HG03159 (cell line): Measurements from ENCODE around the gene ARGLU1.
A peak's percentile ranks its signal among the peaks of the same experiment; 100 is the strongest.

Experiments
- ATAC-seq: cut with Tn5 transposase; IDR thresholded peaks from one replicate; pipeline ENCODE4 v1.9.1; 2021; ENCODE audit warnings: mild to moderate bottlenecking, moderate library complexity; ENCODE audit not compliant: unreplicated experiment

The ARGLU1 gene

DNA sequence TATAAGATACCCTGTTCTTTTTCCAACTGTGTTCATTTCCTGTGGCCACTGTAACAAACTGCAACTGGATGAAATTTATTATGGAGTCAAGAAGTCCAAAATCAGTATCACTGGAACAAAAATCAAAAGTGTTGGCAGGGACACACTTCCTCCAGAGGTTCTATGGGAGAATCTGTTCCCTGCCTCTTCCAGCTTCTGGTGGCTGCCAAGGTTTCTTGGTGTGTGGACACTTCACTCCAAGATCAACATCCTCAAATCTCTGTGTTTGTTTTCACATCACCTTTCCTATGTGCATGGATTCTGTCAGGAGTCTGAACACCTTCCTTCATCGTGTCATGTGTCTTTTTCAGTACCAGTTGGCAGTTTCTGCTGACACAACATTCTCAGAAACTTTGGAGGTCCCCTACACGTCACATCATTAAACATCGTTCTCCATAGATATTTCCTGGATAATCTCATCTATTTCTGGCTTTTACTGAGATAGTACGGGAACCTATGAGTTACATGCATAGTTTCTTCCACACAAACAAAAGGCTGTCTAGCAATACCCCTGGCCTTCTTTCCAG lies 17.3 kb downstream of the ARGLU1 start:
- ATAC-seq: no peak

DNA sequence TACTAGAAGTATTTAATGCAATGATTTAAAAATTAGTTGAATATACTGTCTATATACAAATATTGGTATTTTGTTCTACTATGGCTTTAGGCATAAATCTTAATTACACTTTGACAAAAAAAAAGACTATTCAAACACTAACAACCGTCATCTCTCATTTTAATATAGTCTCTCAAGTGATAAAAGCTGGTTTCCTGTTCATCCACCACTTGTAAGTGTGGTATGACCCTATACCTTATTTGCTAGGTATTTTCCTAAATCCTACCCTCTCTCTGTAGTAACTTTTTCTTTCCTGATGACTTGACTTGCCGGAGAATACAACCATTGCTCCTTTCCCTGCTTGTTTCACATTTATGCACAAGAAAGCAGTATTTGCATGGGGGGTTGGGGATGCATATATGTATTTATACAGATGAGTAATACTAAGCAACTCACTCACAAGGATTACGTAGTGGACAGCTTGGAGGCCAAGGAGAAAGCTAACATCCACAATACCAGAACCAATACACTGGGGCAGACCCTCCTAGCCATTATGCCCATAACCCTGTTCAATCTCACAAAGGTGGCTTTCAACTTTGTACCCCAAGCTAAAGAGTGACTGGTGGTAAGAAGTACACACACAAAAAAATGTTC lies 19.8 kb downstream of the ARGLU1 start:
- no peak for ATAC-seq

- no peak for ATAC-seq
These were observed 26.1 kb downstream of the ARGLU1 start for GRCh38 chr13:106541826-106542225.

- ATAC-seq: no peak
These were observed 27.3 kb downstream of the ARGLU1 start for GRCh38 chr13:106540613-106541012.

- ATAC-seq: no peak
These were observed 30.4 kb downstream of the ARGLU1 start for GRCh38 chr13:106537521-106537920.

GRCh38 chr13:106536244-106537034 lies 31.5 kb downstream of the ARGLU1 start:
- ATAC-seq: peak; percentile 42

- ATAC-seq: peak; percentile 96
These were observed 32.2 kb downstream of the ARGLU1 start, which contains the start of gene EFNB2 for GRCh38 chr13:106535552-106536243. Gene EFNB2 (minus strand): TSS chr13:106535662. CDS start chr13:106534964, 698 bp downstream.

DNA sequence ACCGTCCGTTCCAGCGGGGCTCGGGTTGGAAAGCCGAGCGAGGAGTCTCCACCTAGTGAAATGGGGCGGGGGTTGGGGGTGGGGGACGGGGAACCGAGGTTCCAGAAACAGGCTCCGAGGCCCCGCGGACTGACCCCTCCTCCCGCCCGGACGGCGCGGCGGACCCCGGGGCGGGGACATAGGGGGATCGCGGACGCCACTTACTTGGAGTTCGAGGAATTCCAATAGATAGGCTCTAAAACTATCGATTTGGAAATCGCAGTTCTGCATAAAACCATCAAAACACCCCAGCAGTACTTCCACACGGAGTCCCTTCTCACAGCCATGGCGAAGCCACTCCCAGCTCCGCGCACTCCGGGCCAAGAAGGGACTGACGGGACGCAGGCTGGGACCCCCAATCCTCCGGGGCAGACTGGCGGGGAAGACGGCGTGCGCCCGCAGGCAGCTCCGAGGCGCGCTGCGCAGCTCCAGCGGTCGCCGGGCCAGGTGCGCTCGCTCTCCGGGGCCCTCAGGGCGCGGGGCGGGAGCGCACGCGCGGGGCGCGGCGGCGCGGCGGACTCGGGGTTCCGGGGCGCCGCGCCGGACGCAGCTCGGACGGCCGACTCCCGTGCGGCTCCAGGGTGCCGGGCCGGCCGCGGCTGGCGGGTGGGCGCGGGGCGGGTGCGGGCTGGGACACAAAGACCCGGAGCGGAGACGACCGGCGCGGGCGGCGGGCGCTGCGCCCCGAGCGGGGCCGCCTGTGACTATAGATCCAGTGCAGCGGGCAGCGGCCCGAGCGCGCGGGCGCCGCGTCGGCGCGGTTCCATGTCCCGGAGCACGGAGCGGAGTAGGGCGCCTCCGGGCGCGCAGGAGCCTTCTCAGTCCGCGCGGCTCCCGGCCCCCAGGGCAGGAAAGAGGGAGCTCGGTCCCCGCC lies 33.0 kb downstream of the ARGLU1 start:
- ATAC-seq: peak; percentile 25

DNA sequence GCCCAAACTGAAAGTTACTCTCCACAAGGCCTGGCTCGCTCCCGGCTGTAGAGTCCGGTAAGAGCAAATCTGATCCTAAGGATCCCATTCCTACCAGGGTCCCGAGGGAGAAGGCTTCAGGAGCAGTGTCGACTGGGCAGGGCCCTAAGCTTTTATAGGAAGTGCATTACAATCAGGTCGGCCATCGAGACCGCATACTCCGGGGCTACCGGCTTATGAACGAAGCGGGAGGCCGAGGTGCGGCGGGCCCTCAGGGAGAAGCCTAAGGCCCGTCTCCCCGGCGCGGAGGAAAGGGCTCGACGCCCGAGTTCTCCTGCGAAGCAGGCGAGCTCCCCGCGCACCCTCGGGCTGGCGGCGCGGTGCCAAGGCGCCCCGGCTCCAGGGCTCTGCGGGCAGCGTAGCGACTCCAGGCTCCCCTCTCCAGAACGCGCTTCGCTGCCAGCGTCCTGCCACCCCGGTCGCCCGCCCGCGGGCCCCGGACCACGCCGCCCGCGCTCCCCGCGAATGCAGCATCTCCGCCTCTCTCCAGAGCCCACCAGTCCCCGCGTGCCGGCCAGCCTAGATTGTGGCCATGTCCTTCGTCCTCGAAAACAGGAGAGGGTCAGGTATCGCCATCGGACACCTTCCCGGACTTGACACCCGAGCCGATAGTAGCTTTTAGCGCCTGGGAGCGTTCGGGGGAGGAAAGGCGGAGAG lies 33.8 kb downstream of the ARGLU1 start:
- ATAC-seq: no peak

DNA sequence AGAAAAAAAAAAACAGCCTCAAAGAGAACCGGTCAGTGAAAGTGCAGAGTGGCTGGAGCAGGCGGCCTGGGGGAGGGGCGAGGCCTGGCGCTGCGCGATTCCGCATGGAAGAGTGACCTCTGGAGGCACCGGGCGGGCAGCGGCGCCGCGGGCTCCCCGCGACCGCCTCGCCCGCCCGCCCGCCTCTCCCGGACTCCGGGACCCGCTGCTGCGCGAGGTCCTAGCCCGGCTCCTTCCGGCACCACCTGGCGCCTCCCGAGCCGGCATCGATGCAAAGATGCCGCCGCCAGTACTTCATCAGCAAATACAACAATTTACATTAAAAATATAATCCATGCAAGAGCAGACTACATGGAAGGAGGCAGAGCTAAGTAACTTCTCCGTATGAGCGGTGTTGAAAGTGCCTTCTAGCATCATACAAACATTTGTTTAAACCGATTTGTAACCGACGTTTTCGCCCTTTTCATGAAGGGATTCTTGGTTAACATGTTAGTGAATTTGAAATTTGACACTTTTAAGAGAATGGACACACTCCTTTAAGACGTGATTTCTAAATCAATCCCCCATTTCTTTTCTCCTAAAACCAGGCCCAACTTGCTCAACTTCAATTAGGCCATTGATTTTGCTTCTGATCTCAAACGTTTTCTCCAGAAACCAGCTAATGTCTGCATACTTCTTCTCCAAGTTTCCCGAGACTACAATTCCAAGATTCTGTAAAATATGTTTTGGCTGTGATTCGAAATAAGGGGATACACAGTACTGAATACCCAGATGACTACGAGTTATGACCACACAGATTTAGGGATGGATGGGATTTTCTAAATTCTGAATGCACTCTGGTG lies 34.6 kb downstream of the ARGLU1 start:
- no peak for ATAC-seq

GRCh38 chr13:106532111-106532929 lies 35.6 kb downstream of the ARGLU1 start:
- ATAC-seq: no peak

DNA sequence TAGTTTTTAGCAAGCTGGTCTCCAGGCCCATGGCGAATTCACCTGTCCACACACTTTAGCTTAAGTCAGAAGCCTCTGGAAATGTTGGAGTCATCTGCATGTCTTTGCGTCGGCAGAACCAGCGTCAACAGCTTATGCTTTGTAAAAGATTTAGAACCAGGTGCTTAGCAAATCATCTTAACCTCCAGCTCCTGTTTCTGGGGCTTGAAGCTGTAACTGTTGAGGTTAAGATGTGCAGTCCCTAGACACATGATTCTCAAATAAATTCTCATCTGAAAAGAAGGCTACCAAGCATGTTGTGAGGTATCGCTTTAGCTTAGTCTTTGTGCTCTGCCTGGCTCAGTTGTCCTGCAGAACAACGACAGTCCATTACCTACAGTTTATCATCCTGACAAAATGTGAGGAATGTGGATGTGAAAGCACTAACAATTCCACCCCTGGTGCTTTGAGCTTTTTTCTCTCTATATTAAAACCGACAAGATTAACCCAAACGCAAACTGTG lies 36.9 kb downstream of the ARGLU1 start:
- no peak for ATAC-seq

GRCh38 chr13:106530171-106530851 lies 37.6 kb downstream of the ARGLU1 start:
- no peak for ATAC-seq

DNA sequence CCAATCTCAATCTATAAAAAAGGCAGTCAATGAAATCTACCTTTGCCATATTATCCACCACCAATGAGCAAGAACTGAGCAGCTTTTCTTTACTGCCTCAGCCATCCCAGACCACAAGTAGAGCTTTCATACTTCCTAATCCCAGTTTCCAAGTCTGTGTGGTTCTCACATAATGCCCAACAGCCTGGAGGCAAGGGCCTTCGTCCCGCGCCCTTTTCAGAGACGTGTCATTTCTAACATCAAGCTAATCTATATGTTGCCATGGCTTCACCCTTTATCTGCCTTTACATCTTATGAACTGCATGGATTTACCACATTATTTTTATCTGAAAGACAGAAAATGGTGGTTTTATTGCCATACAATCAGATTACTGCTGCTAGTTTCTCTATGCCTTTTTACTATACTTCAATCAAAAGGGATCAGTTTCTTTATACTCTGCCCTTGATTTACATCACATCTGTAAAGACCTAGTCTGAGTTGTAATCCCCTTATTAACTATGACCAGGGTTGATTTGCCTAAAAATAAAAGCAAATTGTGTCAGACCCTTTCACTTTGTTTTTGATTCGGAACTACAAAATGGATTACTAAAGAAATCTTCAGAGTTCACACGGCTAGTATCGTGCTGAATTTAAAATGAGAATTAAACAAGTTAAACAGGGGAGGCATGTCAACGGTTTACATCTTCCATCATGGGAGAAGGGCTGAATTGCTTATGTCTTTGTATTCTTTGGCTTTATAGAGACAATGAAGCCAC lies 38.3 kb downstream of the ARGLU1 start:
- ATAC-seq: no peak

GRCh38 chr13:106528718-106529414 lies 39.1 kb downstream of the ARGLU1 start:
- ATAC-seq: no peak

- ATAC-seq: no peak
These were observed 40.1 kb downstream of the ARGLU1 start for GRCh38 chr13:106527826-106528225.
